CD4-positive, CD25-positive, alpha-beta regulatory T cell (primary cell): ENCODE measurements around the gene SAE1. TPM values are rescaled to one million over a fixed set of nuclear protein-coding genes. Genes with fewer than 3 reads are reported as not detected.
A peak's percentile ranks its signal among the peaks of the same experiment; 100 is the strongest.

ENCODE experiments used
- ATAC-seq, 2 donors: fragments of 150-1000 bp; cut with Tn5 transposase; one replicate each; pipeline ENCODE4 v1.10.0; 2021; ENCODE audit warnings: low read depth in 2 of 2, moderate number of reproducible peaks in 2 of 2, moderate library complexity in 1 of 2
- DNase-seq, 3 donors: peaks; one replicate each; pipeline versions ENCODE4 v3.0.0 to v3.0.0-alpha.2; 2012 to 2022; ENCODE audit warnings: mixed read lengths in 1 of 3
- H3K27ac ChIP-seq: one replicate; pipeline ENCODE4 v1.7.0; 2013; ENCODE audit warnings: mild to moderate bottlenecking, low read length; ENCODE audit not compliant: insufficient read depth, poor library complexity, severe bottlenecking
- H3K27me3 ChIP-seq: one replicate; pipeline ENCODE4 v1.7.0; 2013; ENCODE audit warnings: low read length; ENCODE audit not compliant: control insufficient read depth, insufficient read depth
- H3K36me3 ChIP-seq: one replicate; pipeline ENCODE4 v1.7.0; 2013; ENCODE audit warnings: mild to moderate bottlenecking, low read length, moderate library complexity; ENCODE audit not compliant: control insufficient read depth, insufficient read depth
- H3K4me1 ChIP-seq: 2 replicates; pipeline ENCODE4 v1.7.0; 2013; ENCODE audit warnings: mild to moderate bottlenecking, low read length; ENCODE audit not compliant: insufficient read depth, control insufficient read depth, poor library complexity, severe bottlenecking
- H3K4me3 ChIP-seq: one replicate; pipeline ENCODE4 v1.7.0; 2013; ENCODE audit warnings: low read depth, mild to moderate bottlenecking, low read length, moderate library complexity
- H3K9me3 ChIP-seq, 2 experiments: 1 replicate in 1 of 2; 2 replicates in 1 of 2; pipeline ENCODE4 v1.7.0; 2013; ENCODE audit warnings: low read length in 2 of 2, mild to moderate bottlenecking in 1 of 2, moderate library complexity in 1 of 2; ENCODE audit not compliant: control insufficient read depth in 2 of 2
- H3K27ac Mint-ChIP-seq, 3 donors: one replicate each; pipeline ENCODE4 v1.8.0; 2020 to 2022; ENCODE audit warnings: mild to moderate bottlenecking in 3 of 3, mixed read lengths in 3 of 3, moderate library complexity in 2 of 3
- H3K27me3 Mint-ChIP-seq: one replicate; pipeline ENCODE4 v1.8.0; 2022; ENCODE audit warnings: mild to moderate bottlenecking, mixed read lengths
- H3K36me3 Mint-ChIP-seq: one replicate; pipeline ENCODE4 v1.8.0; 2020; ENCODE audit warnings: mixed read lengths
- H3K4me1 Mint-ChIP-seq, 4 donors: one replicate each; pipeline ENCODE4 v1.8.0; 2020 to 2022; ENCODE audit warnings: mixed read lengths in 4 of 4, mild to moderate bottlenecking in 1 of 4
- H3K4me3 Mint-ChIP-seq, 4 donors: one replicate each; pipeline ENCODE4 v1.8.0; 2020 to 2022; ENCODE audit warnings: mild to moderate bottlenecking in 4 of 4, mixed read lengths in 4 of 4, moderate library complexity in 3 of 4
- H3K9me3 Mint-ChIP-seq, 7 donors: one replicate each; pipeline ENCODE4 v1.8.0; 2020 to 2022; ENCODE audit warnings: mixed read lengths in 7 of 7, mild to moderate bottlenecking in 3 of 7, moderate library complexity in 2 of 7
- polyA plus RNA-seq, 4 donors: library from polyadenylated mRNA; unstranded; fragments of 300-500 nt; fragmentation: Illumina TruSeq; gene quantifications; one replicate each; pipeline ENCODE4 v1.2.3, GENCODE V29; 2021
- total RNA-seq: library from RNA; stranded (reverse); gene quantifications from one replicate; pipeline ENCODE4 v1.2.3, GENCODE V29; 2022

The SAE1 gene
- total and polyA plus RNA-seq, 5 donors from 2014 or later, result 45.5 to 127 (median 110) TPM

DNA sequence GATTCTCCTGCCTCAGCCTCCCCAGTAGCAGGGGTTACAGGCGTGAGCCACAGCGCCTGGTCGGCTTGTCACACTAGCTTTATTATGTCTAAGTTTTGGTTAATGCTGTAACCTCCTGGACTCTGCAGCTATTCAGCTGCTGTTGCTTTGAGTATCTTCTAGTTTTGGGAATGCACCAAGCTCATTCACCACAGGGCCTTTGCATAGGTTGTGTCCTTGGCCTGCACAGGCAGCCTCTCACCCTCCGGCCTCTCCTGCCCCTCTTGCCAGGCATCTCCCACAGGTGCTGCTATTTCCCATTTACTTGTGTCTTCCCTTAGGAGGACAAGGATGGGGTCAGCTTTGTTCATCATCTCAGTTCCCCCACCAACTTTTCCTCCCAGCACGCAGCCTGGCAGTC lies 123.3 kb downstream of the SAE1 start:
- Histone ChIP-seq H3K27ac (no peak overlapping the region), H3K36me3 (peaks cover 7% of the 10 kb centered on the region), H3K4me3 (no peak overlapping the region), H3K27me3 (no peaks in the 10 kb centered on the region), H3K4me1 (peaks cover 16% of the 10 kb centered on the region), H3K9me3 (no peaks in the 10 kb centered on the region)
- Mint-ChIP-seq H3K27me3 (peaks cover 5% of the 10 kb centered on the region), H3K4me1 (peaks cover 0 to 28% (median 21%) of the 10 kb centered on the region in 4 donors), H3K4me3 (peak overlapping the region in 3 of 4 donors; percentile 1 to 64 (median 46)), H3K27ac (peak overlapping the region in 2 of 3 donors; percentile 25 to 87), H3K36me3 (peaks cover 8% of the 10 kb centered on the region), H3K9me3 (peaks cover 0 to 5% (median 0%) of the 10 kb centered on the region in 7 donors)
- ATAC-seq (no peak), DNase-seq (peak in 1 of 3 donors; percentile 28)

DNA sequence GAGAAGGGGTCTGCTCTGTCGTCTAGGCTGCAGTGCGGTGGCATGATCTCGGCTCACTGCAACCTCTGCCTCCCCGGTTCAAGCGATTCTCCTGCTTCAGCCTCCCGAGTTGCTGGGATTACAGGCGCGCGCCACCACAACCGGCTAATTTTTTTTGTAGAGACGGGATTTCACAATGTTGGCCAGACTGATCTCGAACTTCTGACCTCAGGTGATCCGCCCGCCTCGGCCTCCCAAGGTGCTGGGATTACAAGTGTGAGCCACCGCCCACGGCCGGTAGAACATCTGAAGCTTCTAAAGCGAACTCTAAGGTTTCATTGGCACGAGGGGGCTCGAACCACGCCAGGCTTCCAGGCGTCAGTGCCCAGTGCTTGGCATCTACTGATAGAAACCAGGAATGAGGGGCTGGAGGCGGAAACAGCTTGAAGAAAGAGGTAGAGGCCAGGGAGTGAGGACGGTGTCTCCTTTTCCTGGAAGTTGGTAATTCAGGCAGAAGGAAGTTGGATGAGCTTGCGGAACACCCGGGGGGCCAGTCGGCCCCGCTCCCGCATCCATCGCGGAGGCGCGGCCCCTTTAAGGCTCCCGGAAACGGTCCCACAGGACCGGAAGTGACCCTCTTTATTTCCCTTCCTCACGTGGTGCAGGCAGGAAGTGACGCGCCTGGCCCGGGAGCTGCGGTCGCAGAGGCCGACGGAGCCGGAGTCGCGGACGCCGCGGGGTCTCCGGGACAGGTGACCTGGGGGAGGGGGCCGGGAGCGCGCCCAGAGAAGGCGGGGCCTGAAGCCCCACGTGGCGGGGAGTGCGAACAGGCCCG lies 125.5 kb downstream of the SAE1 start, which contains the start of gene CCDC9:
TSS of gene CCDC9 (plus strand) at position 647 of the 814 bp plus-strand sequence. CDS start 1,876 bp downstream, outside the sequence.
- peaks cover 16% of the 10 kb centered on the region for H3K4me1 ChIP-seq
- Mint-ChIP-seq H3K4me3 (peak within 1 kb of the TSS; percentile 93 to 99 (median 96)), H3K27ac (peak within 1 kb of the TSS; percentile 88 to 98 (median 98)), H3K4me1 (peaks cover 0 to 45% (median 32%) of the 10 kb centered on the region in 4 donors), H3K9me3 (peaks cover 0 to 5% (median 0%) of the 10 kb centered on the region in 7 donors), H3K27me3 (peaks cover 5% of the 10 kb centered on the region), H3K36me3 (peaks cover 23% of the 10 kb centered on the region)
- H3K27ac ChIP-seq, result peak within 1 kb of the TSS; percentile 94
- ATAC-seq, result peak; percentile 48 to 52
- peaks cover 25% of the 10 kb centered on the region for H3K36me3 ChIP-seq
- DNase-seq, result peak; percentile 87 to 95 (median 92)
- H3K9me3 ChIP-seq, result no peaks in the 10 kb centered on the region
- H3K27me3 ChIP-seq, result no peaks in the 10 kb centered on the region
- peak within 1 kb of the TSS; percentile 61 for H3K4me3 ChIP-seq

DNA sequence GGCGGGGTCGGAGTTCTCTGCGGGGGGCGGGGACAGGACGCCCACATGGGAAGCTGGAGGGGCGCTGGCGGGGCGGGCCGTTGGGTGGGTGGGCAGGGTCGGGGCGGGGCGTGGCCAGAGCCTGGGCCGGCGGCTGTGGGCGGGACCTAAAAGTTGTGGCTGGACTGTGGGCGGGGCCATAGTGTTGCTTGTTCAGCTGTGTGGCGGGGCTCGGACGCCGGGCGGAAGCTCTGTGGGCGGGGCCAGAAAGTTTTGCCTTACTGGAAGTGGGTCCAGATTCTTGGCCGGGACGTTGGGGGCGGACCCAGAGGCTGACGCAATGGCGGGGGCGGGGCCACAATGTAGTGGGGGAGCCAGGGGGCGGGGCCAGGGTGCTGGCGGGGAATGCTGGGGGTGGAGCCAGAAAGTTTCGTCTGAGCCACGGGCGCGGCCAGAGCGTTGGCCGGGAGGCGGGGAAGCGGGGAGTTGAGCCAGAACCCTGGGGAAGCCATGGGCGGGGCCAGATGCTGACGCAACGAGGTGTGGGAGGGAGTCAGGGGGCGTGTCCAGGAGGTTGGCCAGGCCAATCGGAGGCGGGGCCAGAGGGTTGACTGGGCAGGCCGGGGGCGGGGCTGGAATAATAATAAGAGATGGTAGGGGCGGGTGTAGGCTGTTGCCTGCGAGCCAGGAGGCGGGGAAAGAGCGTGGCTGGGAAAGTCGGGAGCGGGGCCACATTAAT lies 126.2 kb downstream of the SAE1 start:
- peak; percentile 96 to 99 (median 97) for DNase-seq
- H3K4me3 ChIP-seq, result peak overlapping the region; percentile 56
- H3K36me3 Mint-ChIP-seq, result peaks cover 26% of the 10 kb centered on the region
- peaks cover 29% of the 10 kb centered on the region for H3K36me3 ChIP-seq
- peak; percentile 76 to 78 for ATAC-seq
- H3K27me3 Mint-ChIP-seq, result peaks cover 5% of the 10 kb centered on the region
- H3K4me1 ChIP-seq, result peaks cover 16% of the 10 kb centered on the region
- no peaks in the 10 kb centered on the region for H3K9me3 ChIP-seq
- peaks cover 0 to 48% (median 34%) of the 10 kb centered on the region in 4 donors for H3K4me1 Mint-ChIP-seq
- peak overlapping the region; percentile 93 to 99 (median 96) for H3K4me3 Mint-ChIP-seq
- peaks cover 0 to 5% (median 0%) of the 10 kb centered on the region in 7 donors for H3K9me3 Mint-ChIP-seq
- no peaks in the 10 kb centered on the region for H3K27me3 ChIP-seq
- H3K27ac ChIP-seq, result peak overlapping the region; percentile 94
- H3K27ac Mint-ChIP-seq, result peak overlapping the region; percentile 86 to 98 (median 98)

DNA sequence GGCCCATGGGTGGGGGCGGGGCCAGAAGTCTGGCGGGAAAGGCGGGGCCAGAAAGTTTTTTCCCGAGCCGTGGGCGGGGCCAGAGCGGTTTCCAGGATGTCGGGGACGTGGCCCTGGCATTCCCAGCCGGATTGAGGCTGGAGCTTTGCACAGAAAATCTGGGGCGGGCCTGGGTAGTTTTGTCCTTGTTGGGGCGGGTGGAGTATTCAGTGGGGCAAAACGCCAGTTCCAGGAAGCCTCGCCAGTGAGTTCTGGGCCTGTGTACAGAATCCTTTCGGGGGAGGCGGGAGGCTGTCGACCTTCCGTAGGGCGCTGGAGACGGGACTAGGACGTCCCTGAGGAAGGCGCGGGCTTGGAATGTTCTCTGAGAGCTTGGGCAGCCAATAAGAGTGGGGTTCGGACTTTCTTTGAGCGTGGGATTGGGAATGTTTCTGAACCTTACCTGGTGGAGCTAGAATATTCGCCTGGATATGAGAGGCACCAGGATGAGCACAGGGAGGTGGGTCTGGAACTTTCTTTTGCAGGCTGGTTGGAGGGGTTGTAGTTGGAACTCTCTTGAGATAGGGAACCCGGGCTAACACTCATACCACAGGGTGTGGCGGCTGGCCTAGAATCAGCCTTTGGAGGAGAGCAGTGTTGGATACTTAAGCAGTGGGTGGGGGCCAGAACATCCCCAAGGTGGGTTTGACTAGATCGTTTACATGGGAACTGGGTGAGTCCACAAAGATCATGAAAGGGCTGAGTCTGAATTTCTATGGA lies 127.0 kb downstream of the SAE1 start:
- H3K27me3 ChIP-seq, result no peaks in the 10 kb centered on the region
- peaks cover 0 to 5% (median 0%) of the 10 kb centered on the region in 7 donors for H3K9me3 Mint-ChIP-seq
- no peaks in the 10 kb centered on the region for H3K9me3 ChIP-seq
- peak overlapping the region; percentile 94 for H3K27ac ChIP-seq
- H3K27ac Mint-ChIP-seq, result peak overlapping the region; percentile 43 to 98 (median 98)
- H3K4me3 Mint-ChIP-seq, result peak overlapping the region; percentile 93 to 99 (median 96)
- ATAC-seq (no peak), DNase-seq (peak in 1 of 3 donors; percentile 11)
- peaks cover 5% of the 10 kb centered on the region for H3K27me3 Mint-ChIP-seq
- H3K4me1 ChIP-seq, result peaks cover 16% of the 10 kb centered on the region
- H3K36me3 Mint-ChIP-seq, result peaks cover 30% of the 10 kb centered on the region
- peaks cover 0 to 52% (median 36%) of the 10 kb centered on the region in 4 donors for H3K4me1 Mint-ChIP-seq
- peak overlapping the region; percentile 56 for H3K4me3 ChIP-seq
- peaks cover 32% of the 10 kb centered on the region for H3K36me3 ChIP-seq

DNA sequence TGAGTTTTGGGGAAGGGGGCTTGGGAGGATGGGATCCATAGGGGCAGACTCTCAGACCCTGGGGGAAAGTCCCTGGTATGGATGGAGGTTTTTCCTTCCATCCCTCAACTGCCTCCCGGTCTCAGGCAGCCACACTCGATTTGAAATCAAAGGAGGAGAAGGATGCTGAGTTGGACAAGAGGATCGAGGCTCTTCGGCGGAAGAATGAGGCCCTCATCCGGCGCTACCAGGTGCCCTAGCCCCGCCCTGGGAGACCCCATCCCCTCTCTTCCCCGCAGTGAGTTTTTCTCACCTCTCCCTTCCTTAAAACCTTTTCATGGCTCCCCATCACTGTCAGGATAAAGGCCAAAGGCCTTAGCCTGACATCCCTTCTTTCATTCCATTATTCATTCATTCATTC lies 127.8 kb downstream of the SAE1 start:
- H3K27ac ChIP-seq, result no peak overlapping the region
- DNase-seq (no peak), ATAC-seq (no peak)
- H3K4me3 Mint-ChIP-seq, result peak overlapping the region; percentile 74 to 99 (median 94)
- peaks cover 0 to 5% (median 0%) of the 10 kb centered on the region in 7 donors for H3K9me3 Mint-ChIP-seq
- peaks cover 33% of the 10 kb centered on the region for H3K36me3 Mint-ChIP-seq
- no peaks in the 10 kb centered on the region for H3K9me3 ChIP-seq
- H3K4me1 Mint-ChIP-seq, result peaks cover 0 to 52% (median 36%) of the 10 kb centered on the region in 4 donors
- peak overlapping the region in 2 of 3 donors; percentile 36 to 93 for H3K27ac Mint-ChIP-seq
- peaks cover 38% of the 10 kb centered on the region for H3K36me3 ChIP-seq
- H3K27me3 ChIP-seq, result no peaks in the 10 kb centered on the region
- no peak overlapping the region for H3K4me3 ChIP-seq
- peaks cover 16% of the 10 kb centered on the region for H3K4me1 ChIP-seq
- peaks cover 5% of the 10 kb centered on the region for H3K27me3 Mint-ChIP-seq

DNA sequence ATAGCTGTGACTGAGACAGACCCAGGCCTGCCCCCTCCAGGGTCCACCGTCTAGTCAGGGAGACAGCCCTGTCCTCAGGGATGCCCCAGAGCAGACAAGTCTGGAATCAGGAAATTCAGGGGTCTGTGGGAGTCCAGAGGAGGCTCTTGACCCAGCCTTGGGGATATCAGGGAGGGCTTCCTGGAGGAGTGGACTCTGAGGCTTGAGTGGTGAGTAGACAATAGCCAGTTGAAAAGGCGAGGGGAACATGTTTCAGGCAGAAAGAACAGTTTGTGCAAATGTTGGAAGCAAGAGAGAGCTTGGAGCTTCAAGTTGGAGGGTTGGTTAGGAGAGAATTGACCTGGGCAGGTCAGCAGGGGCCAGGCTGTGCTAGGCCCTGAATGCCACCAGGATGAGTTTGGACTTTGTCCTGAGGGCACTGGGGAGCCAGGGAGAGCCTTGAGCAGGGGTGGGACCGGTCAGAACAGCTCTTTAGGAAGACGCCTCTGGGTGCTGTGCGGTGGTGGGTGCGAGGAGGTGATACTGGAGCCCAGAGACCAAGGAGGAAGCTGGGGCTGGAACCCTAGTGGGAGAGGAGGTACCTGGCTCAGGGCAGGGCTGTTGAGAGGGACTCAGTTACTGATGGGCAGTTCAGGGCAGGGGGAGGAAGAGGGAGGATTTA lies 128.4 kb downstream of the SAE1 start:
- no peak for DNase-seq
- Mint-ChIP-seq H3K27ac (peak overlapping the region in 2 of 3 donors; percentile 75 to 93), H3K36me3 (peaks cover 33% of the 10 kb centered on the region), H3K27me3 (peaks cover 5% of the 10 kb centered on the region), H3K4me3 (peak overlapping the region; percentile 33 to 99 (median 74)), H3K9me3 (peaks cover 0 to 5% (median 0%) of the 10 kb centered on the region in 7 donors), H3K4me1 (peaks cover 0 to 51% (median 36%) of the 10 kb centered on the region in 4 donors)
- Histone ChIP-seq H3K4me3 (no peak overlapping the region), H3K9me3 (no peaks in the 10 kb centered on the region), H3K27me3 (no peaks in the 10 kb centered on the region), H3K4me1 (peaks cover 16% of the 10 kb centered on the region), H3K27ac (no peak overlapping the region), H3K36me3 (peaks cover 38% of the 10 kb centered on the region)
- no peak for ATAC-seq
